ENCODE measurements around the gene ADK.
"Not testable (repeated sequence)": the region's sequence is repeated elsewhere in the genome, so short reads cannot be mapped to it uniquely, and the experiment has no call there.

ADK gene

DNA sequence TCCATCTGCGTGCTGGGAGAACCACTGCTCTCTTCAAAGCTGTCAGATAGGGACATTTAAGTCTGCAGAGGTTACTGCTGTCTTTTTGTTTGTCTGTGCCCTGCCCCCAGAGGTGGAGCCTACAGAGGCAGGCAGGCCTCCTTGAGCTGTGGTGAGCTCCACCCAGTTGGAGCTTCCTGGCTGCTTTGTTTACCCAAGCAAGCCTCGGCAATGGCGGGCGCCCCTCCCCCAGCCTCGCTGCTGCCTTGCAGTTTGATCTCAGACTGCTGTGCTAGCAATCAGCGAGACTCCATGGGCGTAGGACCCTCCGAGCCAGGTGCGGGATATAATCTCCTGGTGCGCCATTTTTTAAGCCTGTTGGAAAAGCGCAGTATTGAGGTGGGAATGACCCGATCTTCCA is 422.5 kb downstream of the ADK start:
- not testable (repeated sequence) for DNase-seq

DNA sequence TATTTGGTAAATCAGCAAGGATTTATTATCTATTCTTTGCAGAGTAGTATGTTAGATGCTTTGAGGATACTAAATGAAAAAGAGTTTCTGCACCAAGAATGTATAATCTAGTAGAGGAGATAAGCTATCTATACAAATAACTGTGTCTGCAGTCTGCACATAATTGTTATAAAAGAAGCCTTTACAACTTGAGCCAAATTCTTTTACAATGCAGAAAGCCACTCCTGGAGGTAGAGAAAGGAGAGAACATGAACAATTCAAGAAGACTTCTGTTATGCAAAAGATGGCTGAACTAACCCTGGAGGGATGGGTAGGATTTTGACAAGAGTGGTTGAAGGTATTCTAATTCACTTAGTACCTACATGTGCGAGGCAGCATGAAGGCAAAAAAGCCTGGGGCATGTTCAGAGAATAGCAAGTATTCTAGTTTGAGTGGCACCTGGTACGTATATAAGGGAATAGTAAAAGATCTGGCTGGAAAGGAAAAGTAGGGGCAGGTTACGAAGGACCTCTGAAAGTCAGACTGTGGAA is 424.2 kb downstream of the ADK start:
- no peak for DNase-seq

DNA sequence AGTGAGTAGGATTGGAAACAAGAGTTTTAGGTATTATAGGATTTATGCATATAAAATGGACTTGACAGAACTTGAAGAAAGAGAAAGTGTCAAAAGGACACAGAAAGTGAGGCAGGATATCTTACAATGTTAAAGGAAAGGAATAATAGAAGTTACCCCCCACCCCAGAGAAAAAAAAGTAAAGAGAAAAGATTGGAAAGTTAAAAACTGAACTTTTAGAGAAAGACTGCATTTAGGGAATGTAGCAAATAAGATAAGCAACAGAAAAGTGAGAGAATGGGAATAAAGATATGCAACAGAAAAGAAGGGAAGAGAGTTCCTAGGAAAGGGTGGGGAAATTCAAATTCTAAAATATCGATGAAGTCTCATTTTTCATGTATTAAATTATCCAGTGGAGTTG is 424.9 kb downstream of the ADK start:
- DNase-seq, result no peak

- DNase-seq, result no peak
Measured at GRCh38 chr10:74576586-74576985, 425.6 kb downstream of the ADK start.

DNA sequence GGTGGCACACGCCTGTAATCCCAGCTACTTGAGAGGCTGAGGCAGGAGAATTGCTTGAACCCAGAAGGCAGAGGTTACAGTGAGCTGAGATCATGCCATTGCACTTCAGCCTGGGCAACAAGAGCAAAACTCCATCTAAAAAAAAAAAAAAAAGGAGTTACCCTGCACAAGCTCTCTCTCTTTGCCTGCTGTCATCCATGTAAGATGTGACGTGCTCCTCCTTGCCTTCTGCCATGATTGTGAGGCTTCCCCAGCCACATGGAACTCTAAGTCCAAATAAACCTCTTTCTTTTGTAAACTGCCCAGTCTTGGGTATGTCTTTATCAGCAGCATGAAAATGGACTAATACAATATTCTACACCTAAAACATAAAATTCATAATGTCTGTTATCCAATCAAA is 429.4 kb downstream of the ADK start:
- not testable (repeated sequence) for DNase-seq

GRCh38 chr10:74582566-74582965 is 431.5 kb downstream of the ADK start:
- no peak for DNase-seq

- no peak for DNase-seq
Measured at GRCh38 chr10:74585231-74586087, 434.4 kb downstream of the ADK start.

DNA sequence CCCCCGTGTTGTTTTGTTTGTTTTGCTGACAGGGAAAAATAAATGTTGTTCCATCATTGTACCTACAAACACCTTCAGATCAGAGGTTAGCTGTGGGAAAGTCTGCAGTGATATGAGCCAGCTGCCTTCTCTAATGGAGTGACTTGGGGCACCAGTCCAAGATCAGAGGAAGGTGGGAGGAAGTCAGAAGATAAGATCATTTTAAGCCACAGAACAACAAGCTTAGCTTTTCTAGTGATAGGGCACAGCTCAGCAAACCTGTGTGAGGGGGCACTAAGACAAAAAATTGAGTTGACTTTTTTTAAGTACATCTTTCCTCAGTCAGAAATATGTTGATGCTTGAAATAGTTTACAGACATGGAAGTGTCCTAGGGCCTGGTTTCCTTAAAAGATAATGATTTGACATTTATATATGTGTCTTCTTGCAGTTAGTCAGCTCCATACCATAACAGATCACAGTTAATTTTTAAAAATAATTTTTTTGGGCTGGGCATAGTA is 435.1 kb downstream of the ADK start:
- no peak for DNase-seq

DNA sequence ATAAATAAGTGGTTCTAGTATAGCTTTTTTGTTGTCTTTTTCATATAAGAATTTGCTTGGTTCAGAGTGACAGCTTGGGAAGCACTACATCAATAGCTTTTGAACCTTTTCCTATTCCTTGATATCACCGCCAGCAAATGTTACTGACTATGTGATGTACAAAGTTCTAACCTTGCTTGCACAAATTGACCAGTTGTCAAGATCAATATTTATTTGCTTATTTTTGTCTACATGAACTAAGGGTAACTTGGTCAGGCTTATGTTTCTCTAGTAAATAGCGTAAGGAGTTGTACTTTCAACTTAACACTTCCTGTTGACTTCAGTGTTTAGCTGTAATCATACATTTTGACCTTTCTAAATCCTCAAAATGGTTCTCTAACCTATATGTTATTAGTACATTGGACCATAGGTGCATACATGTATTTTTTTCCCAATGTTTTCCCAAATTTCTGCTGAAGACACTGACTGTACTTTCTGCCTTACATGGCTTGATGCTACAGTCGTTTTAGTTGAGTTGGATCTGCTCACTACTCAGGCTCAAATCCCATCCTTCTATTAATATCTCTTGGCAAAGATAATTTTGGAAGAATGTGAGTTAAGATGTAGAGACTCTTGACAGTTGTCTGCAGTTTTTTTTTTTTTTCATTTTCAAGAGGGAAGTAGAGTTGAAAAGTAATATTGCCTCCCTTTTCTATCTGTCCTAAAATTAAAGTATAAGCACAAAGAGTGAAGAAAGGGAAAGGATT is 436.3 kb downstream of the ADK start:
- DNase-seq, result no peak

- DNase-seq, result no peak
Measured at GRCh38 chr10:74589226-74589673, 438.2 kb downstream of the ADK start.

DNA sequence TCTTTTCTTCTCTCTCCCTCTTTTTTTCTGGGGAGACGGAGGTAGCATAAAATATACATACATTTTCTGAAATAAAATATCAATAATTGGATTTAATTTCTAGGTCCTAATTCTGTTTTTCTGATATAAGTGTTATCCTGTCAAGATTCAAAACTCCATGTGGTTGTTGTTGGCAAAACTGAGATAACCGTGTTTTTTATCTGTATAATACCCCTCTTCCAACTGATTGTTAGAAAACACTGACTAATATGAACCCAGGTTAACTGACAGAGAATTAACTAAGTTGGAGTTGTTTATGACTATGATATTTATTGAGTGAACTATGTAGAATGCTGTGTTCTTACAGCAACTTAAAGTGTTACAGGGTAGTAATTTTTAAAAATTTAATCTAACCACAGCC is 438.8 kb downstream of the ADK start:
- DNase-seq, result no peak

- DNase-seq, result no peak
Measured at GRCh38 chr10:74593470-74593869, 442.4 kb downstream of the ADK start.

DNA sequence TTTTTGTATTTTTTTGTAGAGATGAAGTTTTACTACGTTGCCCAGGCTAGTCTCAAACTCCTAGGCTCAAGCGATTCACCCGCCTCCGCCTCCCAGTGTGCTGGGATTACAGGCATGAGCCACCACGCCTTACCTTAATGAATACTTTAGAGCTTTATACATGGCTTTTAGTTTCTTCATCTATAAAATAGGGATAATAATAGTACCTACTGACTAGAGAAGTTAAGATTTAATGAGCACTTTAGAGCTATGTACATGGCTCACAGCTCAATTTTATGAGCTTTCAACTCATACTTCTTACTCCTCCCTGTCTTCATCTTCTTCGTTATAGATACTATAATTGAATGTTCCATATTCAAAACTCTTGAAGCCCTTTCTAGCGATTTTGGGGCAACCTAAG is 445.7 kb downstream of the ADK start:
- no peak for DNase-seq

DNA sequence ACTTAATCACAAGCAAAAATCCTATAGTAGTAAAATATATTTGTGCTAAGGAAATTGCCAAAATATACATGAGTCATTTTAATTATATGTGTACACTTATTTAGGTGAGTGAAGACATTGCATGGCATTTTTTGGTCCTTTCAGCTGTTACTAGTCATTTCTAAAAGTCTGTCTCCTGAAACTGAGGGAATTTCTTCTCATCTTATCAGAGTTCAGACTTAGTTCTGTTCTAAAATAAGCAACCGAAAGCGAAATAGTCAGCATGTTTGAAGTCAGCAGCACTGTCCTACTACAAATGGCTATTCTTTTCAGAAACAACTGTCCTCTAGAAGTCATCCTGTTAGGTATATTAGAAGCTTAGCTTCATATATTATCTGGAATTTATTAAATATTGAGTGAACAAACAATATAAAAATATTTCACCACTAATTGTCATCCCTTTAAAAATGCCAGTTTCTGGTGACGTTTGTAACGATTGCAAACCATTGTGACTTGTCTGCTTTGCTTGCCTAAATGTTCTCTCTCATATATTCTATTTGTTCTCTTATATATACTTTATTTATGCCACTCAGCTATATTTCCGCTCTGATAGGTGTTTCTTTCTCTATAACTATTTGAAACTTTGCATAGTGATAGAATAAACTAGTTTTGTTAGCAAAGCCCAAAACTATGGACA is 448.0 kb downstream of the ADK start:
- no peak for DNase-seq

DNA sequence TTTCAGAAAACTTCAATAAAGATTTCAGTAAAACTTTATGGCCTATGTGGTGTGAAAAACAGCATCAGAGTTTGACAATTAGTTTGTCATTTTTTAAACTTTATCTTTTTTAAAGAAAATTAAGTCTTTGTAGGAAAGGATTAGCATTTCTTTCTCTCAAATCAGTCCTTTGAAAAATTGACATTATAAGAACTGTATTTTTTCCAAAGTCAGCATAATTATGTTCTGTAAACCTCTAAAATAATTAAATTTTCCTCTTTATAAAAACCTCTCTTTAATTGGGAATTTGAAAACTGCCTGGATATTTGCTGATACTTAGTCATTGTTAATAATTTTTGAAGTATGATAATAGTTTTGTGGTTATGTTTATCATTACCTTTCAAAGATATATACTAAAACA is 448.7 kb downstream of the ADK start:
- DNase-seq, result no peak

DNA sequence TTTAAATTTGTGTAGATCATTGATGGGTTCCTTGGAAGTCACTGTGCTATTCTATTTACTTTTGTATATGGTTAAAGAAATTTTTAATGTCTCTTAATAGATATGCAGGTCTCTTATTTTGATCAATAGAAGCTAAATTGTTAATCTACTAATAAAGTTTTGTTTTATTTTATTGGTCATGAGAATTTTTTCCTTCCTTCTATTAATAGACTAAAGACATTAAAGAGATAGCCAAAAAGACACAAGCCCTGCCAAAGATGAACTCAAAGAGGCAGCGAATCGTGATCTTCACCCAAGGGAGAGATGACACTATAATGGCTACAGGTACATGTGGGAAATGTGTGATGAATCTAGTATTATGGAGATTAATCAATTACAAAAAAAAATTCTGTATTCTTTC is 449.1 kb downstream of the ADK start:
- DNase-seq, result no peak

- DNase-seq, result no peak
Measured at GRCh38 chr10:74602576-74602975, 451.6 kb downstream of the ADK start.

DNA sequence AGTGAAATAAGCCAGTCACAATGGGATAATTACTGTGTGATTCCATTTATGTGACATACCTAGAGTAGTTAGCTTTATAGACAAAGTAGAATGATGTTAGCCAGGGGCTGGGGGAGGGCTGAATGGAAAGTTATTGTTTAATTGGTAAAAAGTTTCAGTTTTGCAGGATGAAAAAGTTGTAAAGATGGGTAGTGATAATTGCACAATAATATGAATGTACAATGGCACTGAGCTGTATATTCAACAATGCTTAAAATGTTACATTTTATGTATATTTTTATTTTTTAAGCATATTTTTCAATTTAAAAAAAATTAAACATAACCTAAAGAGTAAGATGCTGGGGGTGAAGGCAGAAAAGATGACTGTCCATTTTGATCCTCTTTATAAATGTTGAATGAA is 459.3 kb downstream of the ADK start:
- no peak for DNase-seq

DNA sequence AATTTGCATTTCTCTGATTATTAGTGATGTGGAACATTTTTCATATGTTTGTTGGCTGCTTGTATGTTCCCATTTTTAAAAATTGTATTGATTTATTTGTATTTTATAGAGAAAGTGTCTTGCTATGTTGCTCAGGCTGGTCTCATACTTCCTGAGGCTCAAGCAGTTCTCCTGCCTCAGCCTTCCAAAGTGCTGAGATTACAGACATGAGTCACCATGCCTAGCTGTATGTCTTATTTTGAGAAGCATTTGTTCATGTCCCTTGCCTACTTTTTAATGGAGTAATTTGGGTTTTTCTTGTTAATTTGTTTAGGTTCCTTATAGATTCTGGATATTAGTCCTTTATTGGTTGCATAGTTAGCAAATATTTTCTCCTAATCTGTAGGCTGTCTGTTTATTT is 461.2 kb downstream of the ADK start:
- no peak for DNase-seq

GRCh38 chr10:74620626-74621025 is 469.6 kb downstream of the ADK start:
- DNase-seq, result no peak

- DNase-seq, result no peak
Measured at GRCh38 chr10:74623786-74624185, 472.8 kb downstream of the ADK start.

DNA sequence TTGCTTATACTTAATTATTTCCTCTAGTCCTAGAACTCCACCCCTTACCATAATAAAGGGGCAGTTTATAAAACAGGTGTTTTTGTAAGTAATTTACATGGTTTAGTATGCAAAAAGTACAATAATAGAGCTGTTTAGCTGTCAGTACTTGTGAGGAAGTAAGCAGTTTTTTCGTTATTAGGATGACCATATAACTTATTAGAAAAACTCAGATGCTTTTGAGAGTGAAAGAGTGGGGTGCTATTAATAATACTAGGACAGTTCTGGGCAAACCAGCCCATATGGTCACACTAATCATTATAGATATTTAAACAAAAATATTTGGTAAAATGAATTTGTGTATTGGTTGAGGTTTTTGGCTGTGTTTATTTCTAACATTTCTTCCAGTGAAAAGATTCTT is 473.5 kb downstream of the ADK start:
- no peak for DNase-seq

DNA sequence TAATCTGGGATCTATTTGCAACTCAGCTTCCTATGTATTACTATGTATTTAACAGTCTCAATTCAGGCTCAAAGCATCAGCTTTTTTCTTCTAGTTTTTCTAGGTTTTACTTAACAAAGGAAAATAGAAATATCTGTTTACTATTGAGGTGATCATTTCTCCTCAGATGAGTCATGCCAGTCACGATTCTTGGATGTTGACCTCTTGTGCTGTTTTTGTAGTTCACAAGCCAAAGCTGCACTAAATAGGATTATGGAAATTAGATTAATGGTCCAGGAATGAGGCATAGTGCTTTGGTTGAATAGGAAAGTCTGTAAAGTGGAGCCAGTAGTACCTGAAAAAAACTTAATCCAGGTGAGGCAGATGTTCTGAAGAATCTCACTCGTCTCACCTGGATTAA is 477.1 kb downstream of the ADK start:
- no peak for DNase-seq

Data from NCI-H1048 (cell line).